Stimulated activated CD8-positive, alpha-beta memory T cell treated with anti-CD3 and anti-CD28 coated beads, Interleukin-2, amount 100 ng/mL, for 1 hour (primary cell): Measurements from ENCODE around the gene MAN1B1.
A peak's percentile ranks its signal among the peaks of the same experiment; 100 is the strongest.

Source experiments
- DNase-seq, 2 donors: peaks; one replicate each; pipeline ENCODE4 v3.0.0-alpha.2; 2020; ENCODE audit warnings: low read depth in 2 of 2

Gene MAN1B1

GRCh38 chr9:137086531-137087408, at the start of gene MAN1B1:
TSS of gene MAN1B1 (plus strand) at chr9:137086985. CDS start at chr9:137087000, 15 bp downstream.
- peak; percentile 97 to 98 for DNase-seq

DNA sequence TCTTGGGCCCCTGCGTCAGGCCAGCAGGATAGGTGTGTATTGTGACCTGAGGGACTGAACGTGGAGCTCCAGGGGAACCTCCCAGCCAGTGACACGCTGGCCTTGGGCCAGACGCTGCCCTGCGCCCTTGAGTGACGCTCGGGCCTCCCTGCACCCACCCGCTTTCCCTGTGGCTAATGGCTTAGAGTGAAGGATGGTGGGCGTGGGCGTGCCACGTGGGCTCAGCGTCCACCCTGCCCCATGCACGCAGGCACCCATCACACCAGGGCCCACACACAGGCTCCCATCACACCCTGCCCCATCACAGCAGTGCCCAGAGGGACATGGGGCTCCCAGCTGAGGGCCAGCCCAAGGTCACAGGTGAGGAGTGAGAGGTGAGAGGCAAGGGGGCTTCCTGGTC, 49.8 kb upstream of the MAN1B1 start:
- DNase-seq: no peak

- no peak for DNase-seq
These were observed 49.3 kb upstream of the MAN1B1 start for GRCh38 chr9:137037483-137037882.

DNA sequence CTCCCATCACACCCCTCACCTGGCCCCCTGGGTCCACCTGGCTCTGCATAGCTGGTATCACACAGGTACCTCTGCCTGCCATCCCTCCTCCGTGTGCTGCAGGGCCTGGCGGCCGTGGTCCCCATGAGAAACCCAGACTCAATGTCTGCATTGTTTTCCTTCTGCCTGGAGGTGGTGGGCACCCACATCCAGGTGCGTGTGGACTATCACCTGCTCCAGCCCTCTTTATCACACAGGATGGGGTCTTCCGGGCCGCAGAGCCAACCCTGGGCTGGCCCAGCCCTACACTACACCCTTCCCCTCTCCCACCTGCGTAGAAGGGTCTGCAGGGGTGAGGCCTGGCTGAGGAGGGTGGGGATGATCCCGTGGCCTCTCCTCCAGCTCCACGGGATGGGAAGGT, 47.9 kb upstream of the MAN1B1 start:
- DNase-seq: no peak

- DNase-seq: no peak
These were observed 47.0 kb upstream of the MAN1B1 start for GRCh38 chr9:137039611-137040366.

DNA sequence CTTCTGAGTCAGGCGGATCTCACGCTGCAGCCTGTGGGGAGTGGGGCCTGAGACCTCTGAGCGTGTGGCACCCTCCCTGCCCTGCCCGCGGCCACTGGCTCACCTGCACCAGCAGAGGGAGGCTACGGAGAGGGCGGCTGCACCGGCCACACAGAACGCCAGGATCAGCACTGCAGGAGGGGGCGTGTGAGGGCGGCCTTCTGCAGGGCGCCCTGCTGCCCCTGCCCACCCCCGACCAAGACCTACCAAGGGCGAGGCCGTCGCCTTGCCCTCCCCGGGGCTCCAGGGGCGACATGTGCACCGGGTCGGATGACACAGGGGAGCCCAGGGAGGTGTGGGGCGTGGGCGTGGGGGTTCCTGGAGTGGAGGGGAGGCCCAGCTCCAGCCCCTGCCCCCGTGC, 46.2 kb upstream of the MAN1B1 start:
- no peak for DNase-seq

GRCh38 chr9:137041124-137041523, 45.7 kb upstream of the MAN1B1 start:
- DNase-seq: no peak

DNA sequence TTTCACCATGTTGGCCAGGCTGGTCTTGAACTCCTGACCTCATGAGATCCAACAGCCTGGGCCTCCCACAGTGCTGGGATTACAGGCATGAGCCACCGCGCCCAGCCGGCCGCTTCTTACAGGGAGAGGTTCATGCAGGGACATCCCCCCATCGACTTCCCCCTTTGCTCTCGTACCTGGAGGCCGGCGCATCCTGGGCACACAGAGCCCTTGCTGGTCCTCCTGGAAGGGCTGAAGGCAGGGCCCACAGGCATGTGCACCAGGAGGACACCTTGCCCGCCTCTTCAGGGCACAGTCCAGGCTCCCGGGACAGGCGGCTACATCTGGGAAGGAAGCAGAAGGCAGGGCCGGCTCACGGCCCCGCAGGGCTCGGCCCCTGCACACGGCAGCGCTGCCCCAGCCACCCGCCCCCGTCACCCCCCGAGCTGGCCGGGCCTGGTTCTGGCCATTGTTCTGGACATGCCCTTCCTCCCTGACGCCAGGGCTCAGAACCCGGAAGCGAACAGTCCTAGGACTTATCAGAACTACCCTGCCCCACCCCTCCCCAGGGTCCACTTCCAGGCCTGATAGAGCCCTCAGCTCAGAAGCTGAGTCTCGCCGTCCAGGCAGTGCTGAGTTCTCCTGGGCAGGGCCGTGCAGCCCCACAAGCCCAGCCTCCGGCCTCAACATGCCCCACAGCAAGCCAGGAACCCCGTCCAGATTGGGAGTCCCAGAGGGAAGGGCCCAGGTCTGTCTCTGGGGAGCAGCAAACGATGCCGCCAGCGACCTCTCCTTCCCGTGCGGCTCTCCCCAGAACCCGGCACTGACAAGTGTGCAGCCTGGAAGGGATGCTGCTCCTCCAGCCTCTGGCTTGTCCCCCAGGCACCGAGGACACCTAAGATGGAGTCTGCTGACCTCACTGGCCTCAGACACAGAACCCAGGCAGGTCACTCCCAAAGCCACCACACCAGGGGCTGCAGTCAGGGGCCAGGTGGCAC, 43.7 kb upstream of the MAN1B1 start:
- DNase-seq: no peak

DNA sequence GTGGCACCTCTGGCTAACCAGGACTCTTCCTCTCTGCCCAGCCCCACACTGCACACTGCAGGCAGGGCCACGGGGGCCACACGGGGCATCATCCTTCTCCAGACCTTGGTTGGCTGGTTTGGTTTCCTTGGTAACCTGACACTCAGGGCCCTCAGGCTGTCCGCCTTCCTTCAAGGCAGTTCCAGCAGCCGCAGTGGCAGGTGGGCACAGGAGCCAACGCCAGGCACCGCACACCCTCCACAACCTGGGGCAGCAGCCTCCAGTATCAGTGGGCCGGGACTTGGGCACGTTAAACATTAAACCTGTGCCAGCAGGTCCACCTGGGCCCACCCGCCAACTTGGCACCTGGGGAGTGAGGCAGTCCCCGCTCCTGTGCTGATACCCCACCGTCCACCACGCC, 42.7 kb upstream of the MAN1B1 start:
- no peak for DNase-seq

DNA sequence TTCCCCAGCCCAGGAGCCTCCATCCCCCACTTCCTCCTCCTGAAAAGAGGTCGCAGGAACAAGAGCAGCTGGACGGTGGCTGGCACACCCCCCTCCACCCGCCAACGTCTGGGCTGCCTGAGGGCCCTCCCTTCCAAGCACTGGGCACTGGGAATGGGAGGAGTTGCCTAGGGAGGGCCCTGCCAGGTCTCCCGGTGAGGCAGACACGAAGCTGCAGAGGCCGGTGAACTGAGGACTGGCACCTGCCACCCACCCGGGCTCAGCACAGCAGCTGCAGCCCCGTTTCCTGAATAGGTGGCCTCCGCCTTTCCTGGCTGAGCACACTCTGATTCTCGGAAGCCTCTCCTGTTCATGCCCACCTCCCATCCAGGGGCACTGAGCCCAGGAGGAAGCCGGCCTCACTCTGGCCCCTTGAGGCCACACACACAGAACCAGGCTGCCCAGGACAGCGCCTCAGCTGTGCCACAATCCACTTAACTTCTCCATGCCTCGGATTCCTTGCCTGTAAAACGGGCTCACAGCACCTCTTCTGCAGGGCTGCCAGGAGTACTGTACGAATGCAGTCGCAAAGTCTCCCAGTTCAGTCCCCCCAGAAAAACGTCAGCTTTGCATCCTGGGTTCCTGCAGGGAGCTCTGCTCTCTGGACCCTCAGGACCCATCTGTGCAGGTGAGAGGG, 42.1 kb upstream of the MAN1B1 start:
- DNase-seq: no peak

GRCh38 chr9:137045294-137046087, 41.3 kb upstream of the MAN1B1 start:
- no peak for DNase-seq

- DNase-seq: peak; percentile 53 to 66
These were observed 40.5 kb upstream of the MAN1B1 start, which contains the start of gene NPDC1 for GRCh38 chr9:137046088-137046787. TSS of gene NPDC1 (minus strand) at chr9:137046177. CDS start at chr9:137045989, 188 bp downstream.

GRCh38 chr9:137048655-137049543, 37.9 kb upstream of the MAN1B1 start:
- no peak for DNase-seq

- no peak for DNase-seq
These were observed 37.0 kb upstream of the MAN1B1 start for GRCh38 chr9:137049544-137050449.

DNA sequence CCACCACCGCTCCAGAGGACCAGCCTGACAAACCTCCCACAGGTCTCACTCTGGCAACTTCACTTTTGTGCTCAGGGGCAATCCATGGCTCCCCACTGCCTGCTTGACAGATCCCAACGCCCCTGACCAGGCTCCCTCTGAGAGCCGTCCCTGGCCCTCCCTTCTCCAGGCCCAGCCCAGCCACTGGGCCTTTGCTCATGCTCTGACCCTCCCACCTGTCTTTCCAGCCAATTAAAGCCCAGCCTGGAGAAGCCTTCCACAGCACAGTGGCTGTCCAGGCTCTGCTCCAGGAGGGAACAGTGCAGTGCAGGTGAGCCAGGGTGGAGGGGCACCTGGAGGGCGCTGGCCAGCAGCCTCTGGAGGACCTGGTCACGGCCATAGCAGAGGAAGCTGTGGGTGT, 36.2 kb upstream of the MAN1B1 start:
- no peak for DNase-seq

- DNase-seq: no peak
These were observed 35.5 kb upstream of the MAN1B1 start for GRCh38 chr9:137051145-137051724.

DNA sequence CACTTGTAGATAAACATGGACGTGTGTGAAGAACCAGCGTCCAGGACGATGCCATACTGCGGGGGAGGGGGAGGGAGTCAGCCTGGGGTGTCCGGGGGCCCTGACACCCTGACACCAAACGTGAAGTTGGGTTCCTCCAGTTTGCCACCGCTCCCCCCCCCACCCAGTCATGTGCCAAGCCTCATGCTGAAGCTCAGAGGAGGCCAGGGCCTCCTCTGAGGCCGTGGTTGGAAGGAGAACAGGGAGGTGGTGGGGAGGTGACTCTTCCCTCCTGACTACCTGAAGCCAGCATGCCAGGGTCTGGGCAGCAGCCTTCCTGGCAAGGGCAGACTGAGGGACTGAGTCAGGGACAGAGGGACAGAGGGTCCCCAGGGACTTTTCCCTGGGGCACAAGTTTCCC, 34.5 kb upstream of the MAN1B1 start:
- DNase-seq: no peak
